PC-9 (cell line): Measurements from ENCODE around the gene FXYD7.

Source experiments
- EZH2 ChIP-seq: fragments of 200-600 bp; sonication (generic); IDR thresholded peaks from 2 replicates; pipeline ENCODE4 v1.8.0; 2017; ENCODE audit warnings: antibody characterized with exemption, low read depth
- TF ChIP-seq, protein P1 (sequence below): fragments of 200-600 bp; sonication (generic); conservative IDR thresholded peaks from 2 replicates; pipeline ENCODE4 v1.6.1; 2017; ENCODE audit warnings: mixed run types, antibody characterized with exemption, mild to moderate bottlenecking, moderate library complexity

- TF ChIP-seq, protein P1, sequence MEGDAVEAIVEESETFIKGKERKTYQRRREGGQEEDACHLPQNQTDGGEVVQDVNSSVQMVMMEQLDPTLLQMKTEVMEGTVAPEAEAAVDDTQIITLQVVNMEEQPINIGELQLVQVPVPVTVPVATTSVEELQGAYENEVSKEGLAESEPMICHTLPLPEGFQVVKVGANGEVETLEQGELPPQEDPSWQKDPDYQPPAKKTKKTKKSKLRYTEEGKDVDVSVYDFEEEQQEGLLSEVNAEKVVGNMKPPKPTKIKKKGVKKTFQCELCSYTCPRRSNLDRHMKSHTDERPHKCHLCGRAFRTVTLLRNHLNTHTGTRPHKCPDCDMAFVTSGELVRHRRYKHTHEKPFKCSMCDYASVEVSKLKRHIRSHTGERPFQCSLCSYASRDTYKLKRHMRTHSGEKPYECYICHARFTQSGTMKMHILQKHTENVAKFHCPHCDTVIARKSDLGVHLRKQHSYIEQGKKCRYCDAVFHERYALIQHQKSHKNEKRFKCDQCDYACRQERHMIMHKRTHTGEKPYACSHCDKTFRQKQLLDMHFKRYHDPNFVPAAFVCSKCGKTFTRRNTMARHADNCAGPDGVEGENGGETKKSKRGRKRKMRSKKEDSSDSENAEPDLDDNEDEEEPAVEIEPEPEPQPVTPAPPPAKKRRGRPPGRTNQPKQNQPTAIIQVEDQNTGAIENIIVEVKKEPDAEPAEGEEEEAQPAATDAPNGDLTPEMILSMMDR: no peak
- no peak for TF ChIP-seq EZH2
These were observed 17.8 kb downstream of the FXYD7 start for GRCh38 chr19:35160629-35161433.
